Left hindlimb (tissue), 1 donor: ENCODE results near the gene RDX.
"Not testable (repeated sequence)": the region's sequence is repeated elsewhere in the genome, so short reads cannot be mapped to it uniquely, and the experiment has no call there.

ENCODE experiments used
- DNase-seq: peaks from one replicate; pipeline ENCODE4 v3.0.0-alpha.2; 2018

Gene RDX

GRCh38 chr11:110296226-110297075, at the start of gene RDX:
TSS of gene RDX (minus strand) at chr11:110296614. CDS start at chr11:110279692, 16,922 bp downstream.
- peak; percentile 86 for DNase-seq

GRCh38 chr11:110345743-110346142, 49.3 kb upstream of the RDX start:
- DNase-seq: no peak

GRCh38 chr11:110340436-110340835, 44.0 kb upstream of the RDX start:
- DNase-seq: no peak

- no peak for DNase-seq
Observed at GRCh38 chr11:110339456-110340250, 43.2 kb upstream of the RDX start.

GRCh38 chr11:110338684-110339083, 42.3 kb upstream of the RDX start:
- DNase-seq: no peak

- DNase-seq: no peak
Observed at GRCh38 chr11:110337570-110338193, 41.3 kb upstream of the RDX start.

GRCh38 chr11:110336054-110336453, 39.6 kb upstream of the RDX start:
- DNase-seq: no peak

GRCh38 chr11:110335358-110335757, 38.9 kb upstream of the RDX start:
- no peak for DNase-seq

- DNase-seq: no peak
Observed at GRCh38 chr11:110331626-110332025, 35.2 kb upstream of the RDX start.

GRCh38 chr11:110329445-110329844, 33.0 kb upstream of the RDX start:
- no peak for DNase-seq

- no peak for DNase-seq
Observed at GRCh38 chr11:110327508-110327907, 31.1 kb upstream of the RDX start.

GRCh38 chr11:110323786-110324185, 27.4 kb upstream of the RDX start:
- no peak for DNase-seq

GRCh38 chr11:110319501-110319900, 23.1 kb upstream of the RDX start:
- DNase-seq: no peak

GRCh38 chr11:110318638-110319404, 22.4 kb upstream of the RDX start:
- DNase-seq: no peak

GRCh38 chr11:110317516-110317932, 21.1 kb upstream of the RDX start:
- no peak for DNase-seq

- no peak for DNase-seq
Observed at GRCh38 chr11:110314366-110315095, 18.1 kb upstream of the RDX start.

- DNase-seq: no peak
Observed at GRCh38 chr11:110312670-110313069, 16.3 kb upstream of the RDX start.

- no peak for DNase-seq
Observed at GRCh38 chr11:110311783-110312579, 15.6 kb upstream of the RDX start.

- DNase-seq: no peak
Observed at GRCh38 chr11:110308071-110308470, 11.7 kb upstream of the RDX start.

GRCh38 chr11:110306019-110306388, 9.6 kb upstream of the RDX start:
- not testable (repeated sequence) for DNase-seq
